Measurements from ENCODE around the gene FGF22.

FGF22 gene

GRCh38 chr19:679418-680286 is 40.0 kb downstream of the FGF22 start:
- TF ChIP-seq CTCF (IDR thresholded peaks at IDR 0.05; ENCODE audit: borderline replicate concordance, extremely low read depth, low read length, poor library complexity, severe bottlenecking) (no peak), EZH2 (IDR thresholded peaks at IDR 0.05; ENCODE audit: borderline replicate concordance, low read depth, low read length, severe bottlenecking) (no peak)
- Histone ChIP-seq H3K4me3 (ENCODE audit: low read depth in 1 of 2, low read length in 2 of 2) (peak overlapping the region; percentile 91 to 96; a peak in 3 of 4 replicates), H2AFZ (ENCODE audit: low read depth, low read length) (peak overlapping the region; percentile 87), H3K27me3 (ENCODE audit: insufficient read depth, low read length, poor library complexity) (no peaks in the 10 kb centered on the region), H4K20me1 (ENCODE audit: insufficient read depth, low read length) (peaks cover 18% of the 10 kb centered on the region), H3K36me3 (ENCODE audit: insufficient read depth, low read length) (no peaks in the 10 kb centered on the region; the same call in 1 of the 2 replicates), H3K27ac (ENCODE audit: low read length) (peak overlapping the region; percentile 90), H3K4me2 (ENCODE audit: insufficient read depth, low read length) (peak overlapping the region; percentile 92), H3K4me1 (ENCODE audit: insufficient read depth, low read length) (peaks cover 19% of the 10 kb centered on the region), H3K9ac (ENCODE audit: low read depth, low read length) (peak overlapping the region; percentile 100), H3K79me2 (ENCODE audit: insufficient read depth, low read length) (peaks cover 9% of the 10 kb centered on the region), H3K9me3 (ENCODE audit: insufficient read depth, low read length, severe bottlenecking) (no peaks in the 10 kb centered on the region)
- ATAC-seq (ENCODE audit: insufficient read depth, low read depth) (peak; percentile 28), DNase-seq (peak; percentile 61)

GRCh38 chr19:680287-681028 is 40.8 kb downstream of the FGF22 start:
- TF ChIP-seq CTCF (IDR thresholded peaks at IDR 0.05; ENCODE audit: borderline replicate concordance, extremely low read depth, low read length, poor library complexity, severe bottlenecking), result peak; percentile 71
- no peak for TF ChIP-seq EZH2 (IDR thresholded peaks at IDR 0.05; ENCODE audit: borderline replicate concordance, low read depth, low read length, severe bottlenecking)
- H2AFZ ChIP-seq (ENCODE audit: low read depth, low read length), result peak overlapping the region; percentile 99
- peaks cover 9% of the 10 kb centered on the region for H3K79me2 ChIP-seq (ENCODE audit: insufficient read depth, low read length)
- H3K4me2 ChIP-seq (ENCODE audit: insufficient read depth, low read length), result peak overlapping the region; percentile 92
- peaks cover 18% of the 10 kb centered on the region for H4K20me1 ChIP-seq (ENCODE audit: insufficient read depth, low read length)
- H3K4me1 ChIP-seq (ENCODE audit: insufficient read depth, low read length), result peaks cover 19% of the 10 kb centered on the region
- ATAC-seq (ENCODE audit: insufficient read depth, low read depth), result peak; percentile 75
- H3K36me3 ChIP-seq (ENCODE audit: insufficient read depth, low read length), result no peaks in the 10 kb centered on the region; the same call in 1 of the 2 replicates
- no peaks in the 10 kb centered on the region for H3K9me3 ChIP-seq (ENCODE audit: insufficient read depth, low read length, severe bottlenecking)
- peak overlapping the region; percentile 94 for H3K27ac ChIP-seq (ENCODE audit: low read length)
- H3K27me3 ChIP-seq (ENCODE audit: insufficient read depth, low read length, poor library complexity), result no peaks in the 10 kb centered on the region
- DNase-seq, result peak; percentile 100
- H3K4me3 ChIP-seq (ENCODE audit: low read depth in 1 of 2, low read length in 2 of 2), result peak overlapping the region; percentile 91 to 96; a peak in 3 of 4 replicates
- peak overlapping the region; percentile 100 for H3K9ac ChIP-seq (ENCODE audit: low read depth, low read length)

- ATAC-seq (ENCODE audit: insufficient read depth, low read depth) (peak; percentile 71), DNase-seq (no peak)
- Histone ChIP-seq H2AFZ (ENCODE audit: low read depth, low read length) (peak overlapping the region; percentile 99), H3K27me3 (ENCODE audit: insufficient read depth, low read length, poor library complexity) (no peaks in the 10 kb centered on the region), H3K27ac (ENCODE audit: low read length) (peak overlapping the region; percentile 94), H3K4me3 (ENCODE audit: low read depth in 1 of 2, low read length in 2 of 2) (peak overlapping the region in 1 of 2 experiments; percentile 70; a peak in 3 of 4 replicates), H3K9ac (ENCODE audit: low read depth, low read length) (peak overlapping the region; percentile 54; the same call in 1 of the 2 replicates), H3K4me2 (ENCODE audit: insufficient read depth, low read length) (peak overlapping the region; percentile 92), H3K79me2 (ENCODE audit: insufficient read depth, low read length) (peaks cover 9% of the 10 kb centered on the region), H4K20me1 (ENCODE audit: insufficient read depth, low read length) (peaks cover 18% of the 10 kb centered on the region), H3K9me3 (ENCODE audit: insufficient read depth, low read length, severe bottlenecking) (no peaks in the 10 kb centered on the region), H3K36me3 (ENCODE audit: insufficient read depth, low read length) (no peaks in the 10 kb centered on the region; the same call in 1 of the 2 replicates), H3K4me1 (ENCODE audit: insufficient read depth, low read length) (peaks cover 19% of the 10 kb centered on the region)
- no peak for TF ChIP-seq EZH2 (IDR thresholded peaks at IDR 0.05; ENCODE audit: borderline replicate concordance, low read depth, low read length, severe bottlenecking)
- TF ChIP-seq CTCF (IDR thresholded peaks at IDR 0.05; ENCODE audit: borderline replicate concordance, extremely low read depth, low read length, poor library complexity, severe bottlenecking), result no peak
Observed at GRCh38 chr19:681029-682019, 41.6 kb downstream of the FGF22 start.
